Activated CD8-positive, alpha-beta memory T cell treated with anti-CD3 and anti-CD28 coated beads, Interleukin-2, amount 50 U/mL, for 48 hours (primary cell): ENCODE data around the gene MX2.
"Not testable (repeated sequence)": the region's sequence is repeated elsewhere in the genome, so short reads cannot be mapped to it uniquely, and the experiment has no call there.

ENCODE experiments used
- DNase-seq: peaks from one replicate; pipeline ENCODE4 v3.0.0-alpha.2; 2020

MX2 gene

DNA sequence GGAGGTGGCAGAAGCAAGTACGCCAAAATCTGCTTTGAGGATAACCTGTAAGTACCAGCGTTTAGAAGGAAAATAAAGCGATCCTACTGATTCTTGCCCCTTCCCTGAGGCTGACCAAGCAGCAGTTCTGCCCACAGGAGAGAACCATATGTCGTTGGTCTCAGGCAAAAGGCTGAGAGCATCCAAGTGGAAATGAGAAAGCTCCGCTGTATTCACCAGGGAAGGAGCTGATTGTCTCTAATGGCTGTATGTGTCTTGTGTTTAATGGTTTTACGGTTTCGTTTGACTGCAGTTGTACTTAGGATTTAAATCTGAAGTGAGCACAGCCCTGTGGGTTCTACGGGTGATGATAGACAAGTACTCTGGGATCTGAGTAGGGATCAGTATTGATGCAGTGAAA, 23.4 kb upstream of the MX2 start:
- no peak for DNase-seq

DNA sequence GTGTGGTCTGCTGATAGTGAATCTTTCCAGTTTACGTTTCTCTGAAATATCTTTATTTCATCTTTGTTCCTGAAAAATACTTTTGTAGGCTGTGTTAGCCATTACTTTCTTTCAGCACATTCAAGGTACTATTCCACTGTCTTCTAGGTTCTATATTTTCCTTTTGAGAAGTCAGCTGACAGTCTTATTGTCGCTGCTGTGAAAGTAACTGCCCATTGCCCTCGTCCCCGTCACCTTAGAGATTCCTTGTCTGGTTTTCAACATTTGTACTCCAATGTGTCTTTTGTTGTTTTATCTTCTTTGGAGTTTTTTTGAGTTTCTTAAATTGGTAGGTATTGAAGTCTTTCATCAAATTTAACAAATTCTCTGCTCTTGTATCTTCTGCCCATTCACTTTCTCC, 19.8 kb upstream of the MX2 start:
- DNase-seq: no peak

DNA sequence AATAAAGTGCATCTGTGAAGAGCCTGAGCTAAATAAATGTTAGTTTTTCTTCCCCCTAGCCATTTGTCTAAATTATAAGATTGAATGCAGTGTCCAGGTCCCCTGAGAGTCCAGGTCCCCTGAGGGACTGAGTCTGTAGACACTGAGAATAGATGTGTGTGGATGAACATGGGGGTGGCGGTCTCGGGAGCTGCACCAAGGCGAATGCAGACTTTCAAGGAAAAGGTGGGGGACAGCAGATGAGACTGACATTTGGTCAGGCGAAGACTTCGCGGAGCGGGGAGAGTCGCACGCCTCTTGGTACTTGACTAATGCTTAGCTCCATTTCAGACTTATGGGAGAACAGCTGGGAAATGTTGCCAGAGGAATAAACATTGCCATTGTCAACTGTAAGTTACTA, 17.7 kb upstream of the MX2 start:
- DNase-seq: no peak

DNA sequence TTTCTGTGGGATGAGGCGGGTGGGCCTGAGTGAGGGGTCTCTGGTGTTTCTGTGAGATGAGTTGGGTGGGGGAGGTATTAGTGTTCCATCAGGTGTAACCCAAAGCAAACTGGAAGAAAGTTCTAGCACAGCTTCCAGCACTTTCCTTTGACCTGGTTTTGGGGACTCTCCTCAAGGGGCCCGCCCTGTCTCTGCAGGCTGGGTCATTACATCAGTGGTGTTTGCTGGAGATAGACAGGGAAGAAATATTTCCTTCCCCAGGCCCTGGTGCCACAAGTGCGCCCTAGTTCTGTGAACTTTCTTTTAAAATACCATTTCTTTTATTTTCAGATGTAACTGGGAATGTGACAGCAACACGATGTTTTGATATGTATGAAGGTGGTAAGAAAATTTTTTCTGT, 16.5 kb upstream of the MX2 start:
- no peak for DNase-seq

DNA sequence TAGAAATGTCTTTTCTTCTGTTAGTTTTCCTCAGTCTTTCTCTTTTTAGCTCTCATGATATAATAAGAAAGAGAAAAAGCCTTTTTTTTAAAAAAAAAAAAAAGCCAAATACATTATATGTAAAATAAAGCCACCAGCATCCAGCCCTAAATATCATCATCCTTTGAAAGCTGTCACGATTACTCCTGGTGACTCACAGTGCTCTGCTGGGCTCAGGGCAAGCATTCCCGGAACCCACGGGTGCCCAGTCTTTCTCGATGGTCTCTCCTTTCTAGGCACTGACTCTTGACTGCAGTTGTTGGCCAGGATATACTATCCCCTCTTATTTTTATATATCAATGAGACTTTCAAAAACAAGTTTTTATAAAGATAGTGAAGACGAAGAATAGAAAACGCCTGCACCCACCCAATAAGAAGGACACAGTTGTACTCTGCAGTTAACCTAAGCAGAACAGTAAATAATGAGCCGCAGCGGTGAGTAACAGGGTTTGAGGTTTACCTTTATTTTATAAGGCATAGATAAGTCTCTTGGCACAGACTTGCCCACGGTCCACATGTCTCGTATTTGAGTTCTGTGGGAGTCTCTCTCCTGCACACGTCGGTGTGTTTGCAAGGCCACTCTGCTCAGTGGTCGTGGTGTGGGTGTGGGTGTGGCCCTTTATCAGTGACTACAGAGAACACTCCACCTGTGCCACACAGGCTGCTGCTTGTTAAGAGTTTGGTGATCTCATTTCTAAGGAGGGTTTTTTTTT, 15.7 kb upstream of the MX2 start:
- no peak for DNase-seq

DNA sequence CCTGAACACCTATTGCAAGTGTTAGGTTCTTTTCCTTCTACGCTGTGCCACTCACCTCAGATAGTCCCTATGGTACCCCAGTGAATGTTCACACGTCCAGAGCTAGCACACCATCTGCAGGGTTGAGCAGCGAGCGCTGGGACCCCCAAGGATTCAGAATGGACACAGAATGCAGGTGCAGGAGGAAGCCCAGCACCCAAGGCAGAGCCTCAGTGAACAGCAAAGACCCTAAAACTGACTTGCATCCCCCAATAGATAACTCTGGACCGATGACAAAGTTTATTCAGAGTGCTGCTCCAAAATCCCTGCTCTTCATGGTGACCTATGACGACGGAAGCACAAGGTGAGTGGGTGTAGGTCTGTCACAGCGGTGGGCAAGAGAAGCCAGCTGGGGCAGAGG, 15.1 kb upstream of the MX2 start:
- DNase-seq: no peak

DNA sequence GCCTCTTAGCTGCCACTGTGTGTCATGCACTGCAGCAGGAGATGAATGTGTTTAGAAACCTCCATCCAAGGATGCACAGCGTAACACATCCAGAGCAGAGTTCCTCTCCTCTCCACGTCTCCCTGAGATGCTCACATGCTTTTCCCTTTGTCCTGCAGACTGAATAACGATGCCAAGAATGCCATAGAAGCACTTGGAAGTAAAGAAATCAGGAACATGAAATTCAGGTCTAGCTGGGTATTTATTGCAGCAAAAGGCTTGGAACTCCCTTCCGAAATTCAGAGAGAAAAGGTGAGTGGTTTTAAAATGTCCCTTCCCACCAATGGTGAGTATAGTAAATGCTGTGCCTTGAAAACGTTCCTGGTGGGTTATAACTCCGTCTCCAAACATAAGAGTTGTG, 13.4 kb upstream of the MX2 start:
- DNase-seq: no peak

DNA sequence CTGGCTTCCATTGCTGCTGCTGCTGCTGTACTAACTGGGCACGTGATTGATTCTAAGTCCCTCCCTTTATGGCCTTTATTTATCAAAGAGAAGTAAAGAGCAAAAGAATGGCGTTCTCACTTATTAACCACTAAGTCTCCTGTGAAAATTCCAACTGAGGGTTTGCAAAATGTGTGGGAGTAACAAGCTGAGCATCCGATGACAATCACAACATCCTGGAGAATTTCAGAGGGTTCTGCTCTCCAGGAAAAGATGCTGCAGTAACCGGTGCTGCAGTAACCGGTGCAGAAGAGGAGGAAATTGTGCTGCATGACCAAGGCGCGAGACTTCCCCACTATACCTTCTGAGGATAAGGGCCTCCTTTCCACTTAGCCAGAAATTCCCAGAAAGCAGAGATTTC, 12.7 kb upstream of the MX2 start:
- no peak for DNase-seq

DNA sequence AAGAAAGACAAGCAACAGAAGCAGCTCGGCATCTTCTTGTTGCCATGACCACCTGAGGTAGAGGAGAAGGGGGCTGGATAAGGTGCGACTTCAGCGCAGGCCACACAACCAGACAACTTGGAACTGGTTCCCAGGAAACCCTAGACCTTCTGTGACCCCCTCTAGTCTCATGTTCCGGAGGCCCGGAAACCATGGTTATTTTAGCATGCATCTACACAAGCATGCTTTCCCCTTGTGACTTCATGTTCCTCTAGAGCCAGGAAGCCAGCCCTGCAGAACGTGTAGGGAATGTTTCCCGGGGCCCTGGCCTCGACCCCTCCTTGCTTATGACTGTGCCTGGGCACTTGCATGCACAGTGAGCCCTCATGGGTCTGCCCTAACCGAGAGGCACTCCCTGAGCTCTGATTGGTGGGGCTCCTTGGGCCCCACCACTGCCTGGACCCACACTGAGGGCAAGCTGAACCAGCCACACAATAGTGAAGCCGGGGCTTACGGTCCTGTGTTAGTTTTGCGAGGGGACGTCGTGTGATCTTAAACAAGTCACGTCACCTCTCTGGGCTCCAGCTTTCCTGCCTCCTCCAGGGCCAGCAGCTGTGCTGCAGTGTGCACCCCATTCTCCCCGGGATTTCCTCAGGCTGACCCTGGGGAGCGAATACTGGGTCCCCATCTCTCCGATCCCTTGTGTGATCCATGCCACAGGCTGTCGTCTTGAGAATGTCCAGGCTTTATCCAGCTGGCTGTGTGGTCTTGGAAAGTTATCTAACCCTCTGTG, 12.0 kb upstream of the MX2 start:
- DNase-seq: no peak

DNA sequence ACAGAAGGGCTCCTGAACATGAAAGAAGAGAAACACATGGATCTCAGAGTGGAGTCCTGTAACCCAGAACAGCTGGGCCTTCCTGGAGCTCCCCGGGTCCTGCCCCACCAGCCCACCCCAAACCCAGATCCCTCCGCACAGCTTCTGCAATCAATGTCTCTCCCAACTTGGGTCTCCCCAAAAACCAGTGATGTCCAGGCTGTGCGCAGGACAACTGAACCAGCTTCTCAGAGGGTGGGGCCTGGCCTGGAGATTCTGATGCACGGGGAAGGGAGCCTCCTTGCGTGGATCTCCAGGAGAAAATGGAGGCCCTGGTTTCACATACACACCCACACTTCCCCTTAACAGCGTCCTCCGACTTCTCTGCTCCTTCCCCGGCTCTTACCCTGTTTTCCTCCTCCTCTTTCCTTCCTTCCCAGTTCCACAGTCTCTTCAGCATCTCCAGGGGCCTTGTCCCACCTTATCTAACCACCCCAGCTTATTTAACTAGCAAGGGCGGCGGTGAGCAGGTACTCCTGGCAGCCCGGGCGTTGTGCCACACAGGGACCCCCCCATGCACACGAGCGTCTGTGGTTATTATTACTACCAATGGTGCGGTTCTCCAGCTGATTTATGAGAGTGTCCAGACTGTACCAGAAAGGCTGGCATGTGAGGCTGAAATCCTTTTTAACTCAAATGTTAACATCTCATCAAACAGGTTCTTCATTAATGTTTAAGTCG, 11.2 kb upstream of the MX2 start:
- no peak for DNase-seq

DNA sequence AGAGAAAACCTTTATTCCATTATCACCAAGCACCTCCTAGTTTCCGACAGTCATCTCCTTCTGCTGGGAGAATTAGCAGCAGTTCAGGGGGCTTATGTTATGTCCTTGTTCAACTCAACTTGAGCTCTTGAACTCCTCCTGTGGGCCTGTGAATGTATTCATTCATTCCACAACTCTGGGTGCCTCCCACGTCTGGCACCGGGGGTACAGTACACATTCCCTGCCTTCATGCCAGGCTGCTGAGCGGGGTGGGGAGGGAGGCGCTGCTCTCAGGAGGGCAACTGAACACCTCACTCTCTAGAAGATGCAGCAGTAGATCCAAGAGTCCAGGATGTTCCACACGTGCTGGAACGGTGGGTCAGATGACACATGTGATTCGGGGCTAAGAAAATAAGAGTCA, 4.3 kb upstream of the MX2 start:
- no peak for DNase-seq

DNA sequence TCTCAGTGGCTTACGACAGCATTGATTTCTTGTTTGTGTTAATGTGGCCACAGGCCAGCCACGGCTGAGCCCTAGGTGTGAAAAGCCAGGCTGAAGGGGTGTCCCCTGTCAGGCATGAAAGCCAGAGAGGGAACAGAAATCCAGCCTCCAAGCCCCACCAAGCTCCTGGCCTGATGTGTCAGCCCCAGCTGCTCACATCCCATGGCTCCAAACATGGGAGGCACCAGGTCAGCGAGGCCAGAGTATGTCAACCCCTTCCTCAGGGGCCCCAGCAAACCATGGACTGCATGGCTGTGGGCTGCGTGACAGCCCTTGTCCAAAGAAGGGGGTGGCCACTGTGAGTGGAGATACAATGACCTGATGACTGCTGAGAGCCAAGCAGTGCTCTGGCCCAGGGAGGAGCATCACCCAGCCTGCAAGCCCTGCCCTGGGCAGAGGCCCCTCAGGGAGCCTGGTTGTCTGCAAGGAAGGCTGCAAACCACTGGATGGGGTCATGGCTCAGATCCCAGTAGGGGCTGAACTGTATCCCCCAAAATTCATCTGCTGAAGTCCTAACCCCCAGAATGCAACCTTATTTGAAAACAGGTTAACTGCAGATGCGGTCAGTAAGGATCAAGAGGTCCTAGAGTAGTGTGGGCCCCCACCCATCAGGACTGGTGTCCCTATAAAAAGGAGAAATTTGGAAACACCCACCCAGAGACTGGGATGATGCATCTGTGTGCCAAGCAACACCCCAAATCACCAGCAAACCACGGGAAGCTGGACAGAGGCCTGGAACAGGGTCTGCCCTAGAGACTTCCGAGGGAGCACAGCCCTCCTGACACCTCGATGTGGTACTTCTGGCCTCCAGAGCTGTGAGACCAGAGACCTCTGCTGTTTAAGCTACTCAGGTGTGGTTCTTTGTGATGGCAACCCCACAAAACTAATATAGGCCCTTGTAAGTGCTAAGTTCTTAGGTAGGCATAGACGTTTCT, 3.3 kb upstream of the MX2 start:
- DNase-seq: no peak

DNA sequence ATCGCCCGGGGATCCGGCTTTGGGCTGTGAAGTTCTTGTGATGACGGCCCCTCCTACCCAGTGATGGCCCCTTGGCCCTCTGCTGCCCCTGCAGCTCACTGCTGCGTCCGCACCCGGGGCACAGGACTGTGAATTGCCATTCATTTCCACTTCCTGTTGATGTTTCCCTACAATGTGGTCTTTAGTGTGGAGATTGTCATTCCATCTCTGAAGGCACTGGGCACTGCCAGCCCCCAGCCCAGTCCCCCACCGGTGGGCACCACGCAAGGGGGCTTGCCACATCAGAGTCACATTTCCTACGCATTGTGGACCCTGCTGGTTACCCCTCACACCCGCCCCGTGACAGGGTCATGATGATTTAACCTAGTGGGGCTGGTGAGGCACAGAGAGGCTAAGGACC, 2.5 kb upstream of the MX2 start:
- DNase-seq: no peak

DNA sequence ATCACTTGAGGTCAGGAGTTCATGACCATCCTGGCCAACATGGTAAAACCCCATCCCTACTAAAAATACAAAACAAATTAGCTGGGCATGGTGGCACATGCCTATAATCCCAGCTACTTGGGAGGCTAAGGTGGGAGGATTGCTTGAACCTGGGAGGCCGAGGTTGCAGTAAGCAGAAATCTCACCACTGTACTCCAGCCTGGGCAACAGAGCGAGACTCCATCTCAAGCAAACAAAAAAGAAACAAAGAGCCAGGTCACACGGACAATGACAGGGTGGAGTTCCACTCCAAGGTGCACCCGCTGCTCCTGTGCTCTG, 2.1 kb upstream of the MX2 start:
- not testable (repeated sequence) for DNase-seq

DNA sequence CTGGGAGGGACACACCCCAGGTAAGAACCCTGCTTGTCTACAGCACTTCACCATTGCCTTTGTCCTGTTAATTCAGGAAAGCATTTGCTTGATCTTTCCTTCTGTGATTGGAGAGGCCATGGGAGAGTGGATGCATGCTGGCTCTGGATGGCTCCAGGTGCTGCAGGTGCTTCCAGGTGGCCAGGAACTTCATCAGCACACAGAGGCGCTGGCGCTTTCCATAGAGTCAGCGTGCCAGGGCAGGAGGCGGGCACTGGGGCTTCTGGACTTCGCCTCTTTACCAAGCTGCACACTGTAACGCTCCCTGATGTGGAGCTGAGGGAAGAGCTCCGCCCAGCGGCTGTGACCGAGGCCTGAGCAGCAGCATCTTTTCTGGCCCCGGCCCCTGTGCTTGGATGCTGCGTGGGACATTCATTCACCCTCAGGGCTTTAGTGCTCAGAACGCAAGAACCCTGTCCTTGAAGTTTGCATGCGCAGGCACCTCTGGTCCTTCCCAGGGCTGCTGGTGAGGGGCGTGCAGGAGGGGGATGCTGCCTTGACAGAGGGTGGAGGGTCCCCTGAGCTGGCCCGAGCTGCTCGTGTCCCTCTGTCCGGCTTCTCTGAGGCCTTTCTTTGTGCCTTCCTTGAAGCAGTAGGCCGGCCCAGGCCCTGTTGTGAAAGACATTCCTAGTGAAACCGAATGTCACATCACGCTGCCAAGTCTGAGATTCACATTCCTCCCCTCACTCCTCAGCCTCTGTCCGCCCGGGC, 1.6 kb upstream of the MX2 start:
- no peak for DNase-seq

DNA sequence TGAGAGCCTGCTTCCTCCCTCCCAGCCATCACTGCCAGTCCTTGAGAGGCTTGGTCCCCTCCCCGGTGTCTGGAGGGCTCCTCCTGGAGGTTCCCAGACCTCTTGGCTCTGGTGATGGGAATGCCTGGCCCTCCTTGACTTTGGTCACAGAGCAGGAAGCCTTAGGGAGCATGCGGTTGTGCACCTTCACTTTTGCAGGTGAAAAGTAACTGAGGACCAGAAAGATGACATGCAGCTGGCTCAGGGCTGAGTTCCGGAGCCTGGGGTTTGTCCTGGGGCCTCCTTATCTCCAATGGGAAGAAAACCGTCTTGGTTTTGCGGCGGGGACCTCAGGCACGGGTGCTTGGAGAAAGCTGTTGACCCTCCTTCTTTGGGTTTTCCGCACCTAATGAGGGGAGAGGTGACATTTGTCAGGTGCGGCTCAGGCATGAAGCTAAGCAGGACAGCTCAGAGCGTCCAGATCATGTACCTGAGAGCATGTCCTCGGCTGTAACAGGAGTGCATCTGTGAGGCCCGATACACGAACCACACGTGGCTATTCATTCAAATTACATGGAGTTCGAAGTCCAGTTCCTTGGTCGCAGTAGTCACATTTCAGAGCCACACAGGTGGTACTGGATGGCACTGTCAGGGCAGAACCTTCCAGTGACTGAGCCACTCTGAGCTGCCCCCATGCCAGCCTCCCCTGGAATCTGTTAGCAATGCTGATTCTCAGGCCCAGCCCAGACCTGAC, 608 bp upstream of the MX2 start:
- no peak for DNase-seq

DNA sequence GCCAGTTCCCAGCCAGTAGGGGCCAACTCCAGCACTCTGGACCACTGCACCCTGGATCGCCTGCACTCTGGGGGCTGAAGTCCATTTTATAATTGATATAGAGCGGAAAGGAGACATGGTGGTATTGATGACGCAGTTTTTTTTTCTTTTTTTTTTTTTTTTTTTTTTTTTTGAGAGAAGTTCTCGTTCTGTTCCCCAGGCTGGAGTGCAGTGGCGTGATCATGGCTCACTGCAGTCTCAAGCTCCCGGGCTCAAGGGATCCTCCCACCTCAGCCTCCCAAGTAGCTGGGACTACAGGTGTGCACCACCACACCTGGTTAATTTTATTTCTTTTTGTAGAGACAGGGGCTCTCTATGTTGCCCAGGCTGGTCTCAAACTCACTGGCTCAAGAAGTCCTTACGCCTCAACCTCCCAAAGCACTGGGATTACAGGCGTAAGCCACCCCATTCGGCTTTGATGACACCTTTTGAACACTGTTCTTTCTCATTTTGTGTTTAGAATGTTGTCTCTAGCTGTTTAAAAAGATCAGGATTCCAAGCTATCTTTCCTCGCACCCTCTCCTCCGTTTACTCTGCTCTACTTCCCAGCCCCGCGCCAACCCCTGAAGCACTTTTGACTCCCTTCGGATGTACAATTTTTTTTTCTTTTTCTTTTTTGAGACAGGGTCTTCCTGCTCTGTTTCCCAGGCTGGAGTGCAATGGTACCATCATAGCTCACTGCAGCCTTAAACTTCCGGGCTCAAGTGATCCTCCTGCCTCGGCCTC, 960 bp downstream of the MX2 start:
- DNase-seq: no peak

DNA sequence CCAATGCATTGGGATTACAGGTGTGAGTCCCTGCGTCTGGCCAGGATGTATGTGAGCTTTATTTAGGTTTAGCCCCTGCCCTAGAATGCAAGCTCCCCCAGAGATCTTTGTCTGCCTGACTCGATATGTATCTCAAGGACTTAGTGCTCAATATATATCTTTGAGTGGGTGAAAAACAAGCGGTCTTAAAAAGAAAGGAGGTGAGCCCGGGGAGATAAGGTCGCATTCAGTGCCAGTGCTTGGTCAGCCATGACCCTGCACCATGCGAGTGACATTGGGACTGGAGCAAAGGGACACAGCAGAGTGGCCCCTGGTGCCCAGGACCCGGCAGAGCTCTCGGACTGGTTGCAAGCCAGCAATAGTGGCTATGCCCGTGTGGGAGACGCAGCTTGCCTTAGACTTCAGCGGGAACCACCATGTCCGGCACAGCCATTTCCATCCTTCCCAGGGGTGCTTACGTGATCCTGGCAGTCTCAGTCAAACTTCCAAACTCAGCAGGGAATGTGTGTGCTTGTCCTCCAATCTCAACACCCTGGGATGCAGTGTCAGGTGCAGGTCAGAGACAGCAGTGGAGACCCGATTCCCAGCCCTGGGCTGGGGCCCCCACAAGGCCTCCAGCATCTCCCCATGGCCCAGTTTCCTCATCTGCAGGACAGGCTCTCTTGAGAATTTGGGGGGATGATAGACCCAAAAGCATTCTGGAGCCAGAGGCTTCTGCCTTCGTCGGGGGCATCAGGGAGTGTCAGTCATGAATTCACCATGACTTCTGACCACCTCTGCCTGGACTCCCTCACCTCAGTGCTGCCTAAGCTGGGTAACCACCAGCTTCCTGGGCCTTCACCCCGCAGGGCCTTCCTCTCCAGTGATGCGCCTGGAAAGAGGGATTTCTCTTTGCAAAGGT, 1.8 kb downstream of the MX2 start:
- DNase-seq: no peak

DNA sequence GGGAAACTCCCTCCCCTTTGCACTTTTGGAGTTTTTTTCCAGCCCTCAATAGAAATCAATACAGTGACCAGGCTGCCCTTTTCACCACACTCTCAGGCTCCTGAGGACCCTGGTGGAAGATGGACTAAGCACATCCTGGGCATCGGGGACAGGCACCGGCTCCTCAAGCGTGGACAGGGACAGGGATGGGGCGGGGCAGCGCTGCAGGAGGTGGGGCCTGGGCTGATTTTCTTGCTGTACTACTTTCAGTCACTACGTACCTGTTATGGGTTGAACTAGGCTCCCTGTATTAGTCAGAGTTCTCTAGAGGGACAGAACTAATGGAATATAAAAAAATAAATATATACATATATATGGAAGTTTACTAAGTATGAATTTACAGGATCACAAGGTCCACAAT, 2.5 kb downstream of the MX2 start:
- DNase-seq: no peak
